Hepatocyte (in vitro differentiated cells): ENCODE measurements around the gene NPFF. TPM values are rescaled to one million over a fixed set of nuclear protein-coding genes. Genes with fewer than 3 reads are reported as not detected.
A peak's percentile ranks its signal among the peaks of the same experiment; 100 is the strongest.

ENCODE experiments used
- DNase-seq: peaks from one replicate; pipeline ENCODE4 v3.0.0-alpha.2; 2016; ENCODE audit warnings: low spot score
- H2AFZ ChIP-seq: fragments of 200-600 bp; sonication (generic); 2 replicates; pipeline ENCODE4 v1.6.0; 2016; ENCODE audit warnings: antibody characterized with exemption, mild to moderate bottlenecking
- H3K27ac ChIP-seq: fragments of 200-600 bp; sonication (generic); 2 replicates; pipeline ENCODE4 v1.5.1; 2016; ENCODE audit warnings: mild to moderate bottlenecking
- H3K27me3 ChIP-seq: fragments of 200-600 bp; sonication (generic); 2 replicates; pipeline ENCODE4 v1.6.1; 2016
- H3K36me3 ChIP-seq: fragments of 200-600 bp; sonication (generic); replicated peaks from 2 replicates; pipeline ENCODE4 v1.5.1; 2016; ENCODE audit warnings: low read depth; ENCODE audit not compliant: insufficient read depth
- H3K4me1 ChIP-seq: fragments of 200-600 bp; sonication (generic); 2 replicates; pipeline ENCODE4 v1.5.1; 2016; ENCODE audit warnings: mild to moderate bottlenecking, moderate library complexity; ENCODE audit not compliant: insufficient read depth
- H3K4me2 ChIP-seq: fragments of 200-600 bp; sonication (generic); 2 replicates; pipeline ENCODE4 v1.6.0; 2016
- H3K4me3 ChIP-seq: fragments of 200-600 bp; sonication (generic); 2 replicates; pipeline ENCODE4 v1.5.1; 2016; ENCODE audit warnings: mild to moderate bottlenecking
- H3K79me2 ChIP-seq: fragments of 200-600 bp; sonication (generic); 2 replicates; pipeline ENCODE4 v1.6.0; 2017; ENCODE audit warnings: mild to moderate bottlenecking
- H3K9me2 ChIP-seq: fragments of 200-600 bp; sonication (generic); replicated peaks from 2 replicates; pipeline ENCODE4 v1.6.0; 2017; ENCODE audit warnings: mild to moderate bottlenecking; ENCODE audit not compliant: insufficient read depth
- H3K9me3 ChIP-seq: fragments of 200-600 bp; sonication (generic); 2 replicates; pipeline ENCODE4 v1.5.1; 2016; ENCODE audit warnings: low read depth, mild to moderate bottlenecking
- H4K20me1 ChIP-seq: fragments of 200-600 bp; sonication (generic); 2 replicates; pipeline ENCODE4 v1.6.0; 2016; ENCODE audit warnings: mild to moderate bottlenecking; ENCODE audit not compliant: insufficient read depth, poor library complexity, severe bottlenecking
- EZH2 ChIP-seq: fragments of 200-600 bp; sonication (generic); IDR thresholded peaks from 2 replicates; pipeline ENCODE4 v1.6.1; 2016; ENCODE audit warnings: antibody characterized with exemption, mild to moderate bottlenecking, borderline replicate concordance
- EZH2phosphoT487 ChIP-seq: fragments of 200-600 bp; sonication (generic); IDR thresholded peaks from one replicate; pipeline ENCODE4 v1.6.1; 2018; ENCODE audit warnings: antibody characterized with exemption, mild to moderate bottlenecking, low read depth, moderate library complexity; ENCODE audit not compliant: unreplicated experiment, severe bottlenecking
- WGBS: methylation state at CpG from one replicate; pipeline ENCODE4 v1.1.6; 2016; ENCODE audit warnings: low lambda C conversion rate; ENCODE audit errors: missing lambda C conversion rate; 5-methylcytosine and 5-hydroxymethylcytosine counted together
- polyA plus RNA-seq: library from polyadenylated mRNA; unstranded; fragments of >200 nt; fragmentation: Nextera tagmentation; extraction: Ambion mirVana; gene quantifications from 2 replicates; pipeline ENCODE4 v1.2.1, GENCODE V29; 2016
- total RNA-seq: library from RNA; depleted of rRNA; stranded (reverse); fragments of >200 nt; gene quantifications from 2 replicates; pipeline ENCODE4 v1.2.3, GENCODE V29; 2014
- TF ChIP-seq, protein P1 (sequence below): fragments of 200-600 bp; sonication (generic); IDR thresholded peaks from 2 replicates; pipeline ENCODE4 v1.5.1; 2016; ENCODE audit warnings: antibody characterized with exemption, mild to moderate bottlenecking; ENCODE audit not compliant: poor library complexity

Gene NPFF
- total and polyA plus RNA-seq, 2 experiments from 2014 or later: 0.77 TPM; not detected in 1

DNA sequence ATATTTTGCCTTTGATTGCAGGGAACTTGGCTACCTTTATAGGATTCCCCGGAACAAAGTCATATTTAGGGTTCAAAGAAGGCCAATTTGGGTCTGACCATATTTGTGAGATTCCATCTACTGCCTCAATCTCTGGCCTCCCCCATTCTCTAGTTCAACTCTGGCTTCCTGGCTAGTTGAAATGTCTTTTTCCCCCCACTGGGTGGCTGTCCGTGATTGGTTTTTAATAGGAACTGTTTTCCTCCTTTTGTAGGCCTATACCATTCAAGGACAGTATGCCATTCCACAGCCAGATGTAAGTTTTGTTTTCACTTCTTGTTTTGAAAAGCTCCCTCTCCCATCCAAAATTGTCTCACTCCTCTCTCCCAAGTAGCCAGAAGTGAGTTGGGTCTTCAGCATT is 41.6 kb downstream of the NPFF start:
- H3K4me2 ChIP-seq: no peak overlapping the region
- H3K27ac ChIP-seq: no peak overlapping the region

DNA sequence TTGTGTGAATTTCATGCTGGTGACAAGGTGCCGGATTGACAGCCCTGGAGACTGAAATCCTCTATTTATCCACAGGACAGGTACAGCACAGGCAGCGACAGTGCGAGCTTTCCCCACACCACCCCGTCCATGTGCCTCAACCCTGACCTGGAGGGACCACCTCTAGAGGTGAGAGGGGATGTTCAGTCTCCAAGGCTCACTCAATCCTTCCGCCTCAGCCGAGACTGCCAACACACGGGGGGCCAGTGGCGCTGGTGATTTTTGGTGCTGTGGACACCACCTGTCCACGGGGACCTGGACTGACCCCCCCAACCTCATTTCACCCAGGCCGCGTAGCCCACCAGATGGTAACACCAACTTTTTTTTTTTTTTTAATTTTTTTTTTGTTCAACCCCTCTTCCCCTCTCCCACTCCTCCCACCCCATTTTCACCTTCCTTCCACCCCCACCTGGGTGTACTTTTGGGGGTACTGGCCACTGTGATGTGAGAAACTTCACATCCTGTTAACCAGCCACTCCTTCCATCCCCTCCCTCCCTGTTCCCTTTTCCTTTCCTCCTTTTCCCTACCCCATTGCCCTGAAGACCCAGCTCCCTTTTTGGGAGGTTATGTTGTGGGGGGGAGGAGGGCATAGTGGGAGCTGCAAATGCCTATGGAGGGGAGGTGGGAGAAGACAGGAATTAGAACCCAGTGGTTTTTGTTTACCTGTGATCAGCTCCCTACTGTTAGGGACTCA is 42.4 kb downstream of the NPFF start:
- H3K4me3 ChIP-seq: no peak overlapping the region
- no peak for DNase-seq
- no peak overlapping the region for H2AFZ ChIP-seq
- H3K79me2 ChIP-seq: peaks cover 98% of the 10 kb centered on the region
- 93% methylated on average over 11 of the region's 11 CpGs for WGBS
- no peaks in the 10 kb centered on the region for H3K36me3 ChIP-seq
- TF ChIP-seq, protein P1, sequence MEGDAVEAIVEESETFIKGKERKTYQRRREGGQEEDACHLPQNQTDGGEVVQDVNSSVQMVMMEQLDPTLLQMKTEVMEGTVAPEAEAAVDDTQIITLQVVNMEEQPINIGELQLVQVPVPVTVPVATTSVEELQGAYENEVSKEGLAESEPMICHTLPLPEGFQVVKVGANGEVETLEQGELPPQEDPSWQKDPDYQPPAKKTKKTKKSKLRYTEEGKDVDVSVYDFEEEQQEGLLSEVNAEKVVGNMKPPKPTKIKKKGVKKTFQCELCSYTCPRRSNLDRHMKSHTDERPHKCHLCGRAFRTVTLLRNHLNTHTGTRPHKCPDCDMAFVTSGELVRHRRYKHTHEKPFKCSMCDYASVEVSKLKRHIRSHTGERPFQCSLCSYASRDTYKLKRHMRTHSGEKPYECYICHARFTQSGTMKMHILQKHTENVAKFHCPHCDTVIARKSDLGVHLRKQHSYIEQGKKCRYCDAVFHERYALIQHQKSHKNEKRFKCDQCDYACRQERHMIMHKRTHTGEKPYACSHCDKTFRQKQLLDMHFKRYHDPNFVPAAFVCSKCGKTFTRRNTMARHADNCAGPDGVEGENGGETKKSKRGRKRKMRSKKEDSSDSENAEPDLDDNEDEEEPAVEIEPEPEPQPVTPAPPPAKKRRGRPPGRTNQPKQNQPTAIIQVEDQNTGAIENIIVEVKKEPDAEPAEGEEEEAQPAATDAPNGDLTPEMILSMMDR: no peak
- TF ChIP-seq EZH2phosphoT487: no peak
- TF ChIP-seq EZH2: no peak
- H3K4me1 ChIP-seq: no peaks in the 10 kb centered on the region
- H3K9me3 ChIP-seq: no peaks in the 10 kb centered on the region
- H4K20me1 ChIP-seq: peaks cover 87% of the 10 kb centered on the region
- H3K27me3 ChIP-seq: no peaks in the 10 kb centered on the region
- no peaks in the 10 kb centered on the region for H3K9me2 ChIP-seq
- no peak overlapping the region for H3K4me2 ChIP-seq
- no peak overlapping the region for H3K27ac ChIP-seq

More for the DNA sequence above, 41.6 kb downstream of the NPFF start:
- Histone ChIP-seq H2AFZ (no peak overlapping the region), H3K79me2 (peaks cover 97% of the 10 kb centered on the region), H3K36me3 (no peaks in the 10 kb centered on the region), H3K4me3 (no peak overlapping the region), H3K4me1 (no peaks in the 10 kb centered on the region), H3K27me3 (no peaks in the 10 kb centered on the region), H3K9me3 (no peaks in the 10 kb centered on the region), H4K20me1 (peaks cover 87% of the 10 kb centered on the region), H3K9me2 (no peaks in the 10 kb centered on the region)
- TF ChIP-seq, protein P1: no peak
- TF ChIP-seq EZH2phosphoT487: no peak
- TF ChIP-seq EZH2: no peak
- no peak for DNase-seq
- WGBS: 83% methylated on average over 2 of the region's 2 CpGs

DNA sequence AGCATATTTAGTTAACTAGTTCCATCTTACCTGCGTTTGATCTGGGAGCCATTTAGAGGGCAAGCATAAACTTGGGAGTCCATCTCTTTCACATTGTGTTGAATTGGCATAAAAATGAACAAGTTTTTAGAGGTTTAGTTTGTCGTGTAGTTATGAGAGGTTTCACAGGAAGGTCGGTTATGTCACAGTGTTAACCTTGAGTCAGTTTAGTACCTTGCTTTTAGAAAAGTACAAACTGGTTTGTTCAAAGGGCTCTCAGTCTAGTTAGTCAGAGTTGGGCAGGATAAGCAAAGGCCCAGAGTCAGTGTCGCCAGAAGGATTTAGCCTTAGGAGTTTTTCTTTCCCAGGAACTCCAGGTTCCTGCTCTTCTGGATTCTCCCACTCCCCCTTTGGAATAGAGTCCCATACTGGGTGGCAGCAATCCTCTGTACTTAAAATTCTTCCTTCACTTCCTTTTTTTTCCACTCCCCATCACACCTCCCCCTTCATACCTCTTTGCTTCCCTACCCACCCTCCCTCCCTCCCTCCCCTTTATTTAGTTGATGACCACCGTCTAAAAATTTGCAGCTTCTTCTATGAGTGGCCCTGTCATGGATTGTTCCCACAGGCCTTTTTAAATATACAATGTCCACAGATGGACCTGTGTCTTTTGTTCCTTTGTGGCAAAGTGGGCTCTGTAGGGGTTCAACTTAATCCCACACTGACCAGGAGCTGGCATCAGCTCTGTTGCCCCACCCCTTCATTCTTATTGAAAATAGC is 43.3 kb downstream of the NPFF start:
- no peaks in the 10 kb centered on the region for H3K4me1 ChIP-seq
- H3K79me2 ChIP-seq: peaks cover 99% of the 10 kb centered on the region
- no peak overlapping the region for H2AFZ ChIP-seq
- TF ChIP-seq, protein P1: no peak
- TF ChIP-seq EZH2 (no peak), EZH2phosphoT487 (no peak)
- no peak overlapping the region for H3K4me2 ChIP-seq
- DNase-seq: no peak
- H3K9me3 ChIP-seq: no peaks in the 10 kb centered on the region
- peak overlapping the region; percentile 16 for H3K27ac ChIP-seq
- no peaks in the 10 kb centered on the region for H3K27me3 ChIP-seq
- H3K4me3 ChIP-seq: no peak overlapping the region
- no peaks in the 10 kb centered on the region for H3K9me2 ChIP-seq
- peaks cover 93% of the 10 kb centered on the region for H4K20me1 ChIP-seq
- WGBS: 76% methylated on average over 5 of the region's 5 CpGs
- H3K36me3 ChIP-seq: no peaks in the 10 kb centered on the region
